Measurements from ENCODE around the gene OPCML. TPM values are rescaled to one million over a fixed set of nuclear protein-coding genes. Genes with fewer than 3 reads are reported as not detected.

The OPCML gene
- total RNA-seq, 1 donor from 2014 or later, result not detected

DNA sequence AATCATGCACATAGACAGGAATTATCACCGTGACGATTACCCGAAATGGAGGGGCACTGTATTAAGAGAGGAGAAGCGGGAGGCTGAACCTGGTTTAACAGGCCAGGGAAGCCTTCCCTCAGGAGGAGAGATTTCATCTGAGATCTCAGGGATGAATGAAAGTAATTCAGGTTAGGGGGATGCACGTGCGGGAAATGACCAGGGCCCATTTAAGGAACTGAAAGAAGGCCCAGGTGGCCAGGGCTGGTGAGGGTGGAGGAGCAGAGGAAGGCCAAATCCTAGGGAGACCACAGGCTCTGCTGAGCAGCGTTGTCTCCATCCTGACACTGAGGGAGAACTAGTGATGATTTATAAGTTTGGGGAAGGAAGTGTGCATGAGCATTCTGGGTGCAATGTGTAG is 16.3 kb upstream of the OPCML start:
- Histone ChIP-seq H3K9me3 (no peaks in the 10 kb centered on the region), H3K4me3 (no peak overlapping the region), H3K27ac (no peak overlapping the region), H3K36me3 (no peaks in the 10 kb centered on the region), H3K27me3 (no peaks in the 10 kb centered on the region), H3K4me1 (no peaks in the 10 kb centered on the region)
- no peak for DNase-seq (ENCODE audit: low spot score in 2 of 2)
- TF ChIP-seq, protein P1, sequence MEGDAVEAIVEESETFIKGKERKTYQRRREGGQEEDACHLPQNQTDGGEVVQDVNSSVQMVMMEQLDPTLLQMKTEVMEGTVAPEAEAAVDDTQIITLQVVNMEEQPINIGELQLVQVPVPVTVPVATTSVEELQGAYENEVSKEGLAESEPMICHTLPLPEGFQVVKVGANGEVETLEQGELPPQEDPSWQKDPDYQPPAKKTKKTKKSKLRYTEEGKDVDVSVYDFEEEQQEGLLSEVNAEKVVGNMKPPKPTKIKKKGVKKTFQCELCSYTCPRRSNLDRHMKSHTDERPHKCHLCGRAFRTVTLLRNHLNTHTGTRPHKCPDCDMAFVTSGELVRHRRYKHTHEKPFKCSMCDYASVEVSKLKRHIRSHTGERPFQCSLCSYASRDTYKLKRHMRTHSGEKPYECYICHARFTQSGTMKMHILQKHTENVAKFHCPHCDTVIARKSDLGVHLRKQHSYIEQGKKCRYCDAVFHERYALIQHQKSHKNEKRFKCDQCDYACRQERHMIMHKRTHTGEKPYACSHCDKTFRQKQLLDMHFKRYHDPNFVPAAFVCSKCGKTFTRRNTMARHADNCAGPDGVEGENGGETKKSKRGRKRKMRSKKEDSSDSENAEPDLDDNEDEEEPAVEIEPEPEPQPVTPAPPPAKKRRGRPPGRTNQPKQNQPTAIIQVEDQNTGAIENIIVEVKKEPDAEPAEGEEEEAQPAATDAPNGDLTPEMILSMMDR (IDR thresholded peaks at IDR 0.05), result no peak
- intact Hi-C loops (cut with DNase I), result no loop called here

DNA sequence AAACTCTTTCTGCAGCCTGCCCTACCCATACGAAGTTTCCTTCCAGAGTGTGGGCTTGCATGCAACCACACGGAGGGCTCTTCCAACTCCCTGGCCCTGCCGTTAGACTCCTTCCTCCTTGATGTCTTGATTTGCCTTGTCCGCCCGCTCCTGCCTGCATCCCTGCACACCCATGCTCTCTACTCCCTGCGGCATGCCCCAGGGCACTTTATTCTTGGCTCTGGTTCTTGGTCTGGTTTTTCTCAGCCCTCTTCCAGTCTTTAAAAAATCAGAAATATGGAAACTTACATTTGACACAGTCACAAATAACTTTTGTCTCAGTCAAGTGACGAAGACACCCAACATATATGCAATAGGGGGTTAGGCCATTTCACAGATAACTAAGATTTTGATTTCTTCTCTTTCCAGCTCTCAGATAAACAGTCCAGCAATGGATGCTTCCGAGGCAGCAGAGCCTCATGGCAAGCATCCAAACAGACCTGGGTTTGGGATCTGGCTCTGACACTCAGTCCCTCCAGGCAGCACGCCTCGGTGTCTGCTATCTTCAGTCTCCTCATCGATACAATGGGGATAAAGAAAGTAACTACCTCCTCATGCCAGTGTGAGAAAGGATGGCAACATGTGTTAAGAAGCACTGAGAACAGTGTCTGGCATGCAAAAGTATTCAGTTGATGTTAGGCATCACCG is 15.7 kb upstream of the OPCML start:
- no peaks in the 10 kb centered on the region for H3K9me3 ChIP-seq
- TF ChIP-seq, protein P1 (IDR thresholded peaks at IDR 0.05), result no peak
- no peak overlapping the region for H3K27ac ChIP-seq
- H3K4me3 ChIP-seq, result no peak overlapping the region
- intact Hi-C loops (cut with DNase I), result no loop called here
- no peaks in the 10 kb centered on the region for H3K27me3 ChIP-seq
- DNase-seq (ENCODE audit: low spot score in 2 of 2), result no peak
- H3K36me3 ChIP-seq, result no peaks in the 10 kb centered on the region
- no peaks in the 10 kb centered on the region for H3K4me1 ChIP-seq

DNA sequence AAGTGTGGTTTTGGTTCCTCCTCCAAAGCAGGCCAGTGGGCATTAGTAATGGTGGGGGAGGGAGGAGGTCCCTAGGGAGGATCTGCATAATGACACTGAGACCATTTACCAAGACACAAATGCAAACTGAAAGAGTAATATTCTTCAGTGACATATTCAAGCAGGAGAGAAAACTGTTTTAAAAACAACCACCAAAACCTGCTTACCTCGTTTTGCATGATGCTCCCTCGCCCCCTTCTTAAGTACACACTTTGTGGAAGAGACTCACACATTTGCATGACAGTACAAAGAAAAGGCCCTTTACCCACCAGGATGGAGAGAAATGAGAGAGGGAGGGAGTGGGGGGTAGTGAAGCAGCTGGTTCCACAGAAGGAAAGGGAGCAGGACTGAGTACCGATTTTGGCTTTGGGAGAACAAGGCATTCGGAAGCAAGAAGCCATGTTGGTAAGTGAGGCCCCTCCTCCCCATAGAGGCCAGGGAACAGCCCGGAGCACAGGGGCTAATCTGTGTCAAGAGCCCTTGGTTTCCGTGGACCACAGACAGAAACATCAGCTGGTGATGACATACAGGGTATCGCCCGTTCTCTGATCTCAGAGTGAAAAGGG is 13.0 kb upstream of the OPCML start:
- H3K27me3 ChIP-seq, result no peaks in the 10 kb centered on the region
- no peaks in the 10 kb centered on the region for H3K9me3 ChIP-seq
- TF ChIP-seq, protein P1 (IDR thresholded peaks at IDR 0.05), result no peak
- no peak overlapping the region for H3K27ac ChIP-seq
- intact Hi-C loops (cut with DNase I), result no loop called here
- DNase-seq (ENCODE audit: low spot score in 2 of 2), result no peak
- no peaks in the 10 kb centered on the region for H3K36me3 ChIP-seq
- H3K4me3 ChIP-seq, result no peak overlapping the region
- no peaks in the 10 kb centered on the region for H3K4me1 ChIP-seq

DNA sequence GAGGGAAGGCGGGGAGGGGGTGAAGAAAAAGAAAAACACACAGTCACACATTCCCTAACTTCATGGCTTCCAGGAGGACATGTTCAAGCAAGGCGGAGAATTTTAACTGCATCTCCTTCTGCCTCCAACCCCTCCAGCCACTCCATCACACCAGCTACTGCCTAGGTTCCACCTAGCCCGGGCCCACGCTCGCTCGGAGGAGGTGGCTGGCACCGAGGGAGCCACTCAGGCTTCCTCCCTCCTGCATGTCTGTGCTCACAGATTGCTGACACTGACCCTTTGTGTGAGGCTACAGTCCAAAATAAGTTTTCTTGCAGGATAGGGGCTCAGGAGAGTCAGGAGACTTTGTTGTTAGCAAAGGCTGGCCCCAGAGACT is 9.4 kb upstream of the OPCML start:
- H3K9me3 ChIP-seq, result no peaks in the 10 kb centered on the region
- no peak overlapping the region for H3K27ac ChIP-seq
- TF ChIP-seq, protein P1 (IDR thresholded peaks at IDR 0.05), result no peak
- no peaks in the 10 kb centered on the region for H3K4me1 ChIP-seq
- no peak for DNase-seq (ENCODE audit: low spot score in 2 of 2)
- H3K4me3 ChIP-seq, result no peak overlapping the region
- H3K36me3 ChIP-seq, result no peaks in the 10 kb centered on the region
- intact Hi-C loops (cut with DNase I), result no loop called here
- H3K27me3 ChIP-seq, result no peaks in the 10 kb centered on the region

DNA sequence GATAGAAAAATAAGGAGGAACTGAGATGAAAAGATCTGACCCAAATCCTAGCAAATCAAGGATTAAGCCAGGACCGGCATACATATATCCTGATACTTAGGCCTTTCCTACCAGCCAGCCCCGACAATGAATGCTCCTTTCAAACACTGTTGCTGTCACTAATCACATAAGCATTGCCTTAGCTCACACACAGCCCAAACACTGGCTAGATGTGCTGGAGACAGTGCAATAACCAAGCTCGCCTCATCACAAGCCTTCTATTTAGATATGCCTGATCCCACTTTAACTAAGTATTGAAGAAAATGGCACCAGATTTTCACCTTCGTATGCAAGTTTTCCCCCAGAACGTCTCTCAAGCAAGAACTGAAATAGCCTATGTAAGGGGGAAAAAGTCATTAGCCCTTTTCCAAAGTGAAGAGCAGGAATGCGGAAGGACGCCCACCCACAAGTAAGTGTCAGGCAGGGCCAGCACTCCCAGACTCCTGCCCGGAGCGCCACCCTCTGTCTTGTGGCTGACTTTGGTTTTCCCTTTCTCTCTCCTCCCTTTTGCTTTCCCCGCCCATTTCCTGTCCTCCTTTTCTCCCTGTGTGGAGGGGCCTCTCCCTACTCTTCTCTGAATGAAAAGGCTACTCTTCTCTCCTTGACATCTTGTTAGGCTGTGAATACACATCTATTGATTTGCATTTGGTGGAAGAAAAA is 8.9 kb upstream of the OPCML start:
- H3K4me3 ChIP-seq, result no peak overlapping the region
- no peaks in the 10 kb centered on the region for H3K36me3 ChIP-seq
- no peak overlapping the region for H3K27ac ChIP-seq
- TF ChIP-seq, protein P1 (IDR thresholded peaks at IDR 0.05), result no peak
- no peaks in the 10 kb centered on the region for H3K9me3 ChIP-seq
- no peaks in the 10 kb centered on the region for H3K4me1 ChIP-seq
- no peaks in the 10 kb centered on the region for H3K27me3 ChIP-seq
- no peak for DNase-seq (ENCODE audit: low spot score in 2 of 2)
- intact Hi-C loops (cut with DNase I), result no loop called here
